ENCODE data around the gene KRTAP9-7.

The KRTAP9-7 gene

DNA sequence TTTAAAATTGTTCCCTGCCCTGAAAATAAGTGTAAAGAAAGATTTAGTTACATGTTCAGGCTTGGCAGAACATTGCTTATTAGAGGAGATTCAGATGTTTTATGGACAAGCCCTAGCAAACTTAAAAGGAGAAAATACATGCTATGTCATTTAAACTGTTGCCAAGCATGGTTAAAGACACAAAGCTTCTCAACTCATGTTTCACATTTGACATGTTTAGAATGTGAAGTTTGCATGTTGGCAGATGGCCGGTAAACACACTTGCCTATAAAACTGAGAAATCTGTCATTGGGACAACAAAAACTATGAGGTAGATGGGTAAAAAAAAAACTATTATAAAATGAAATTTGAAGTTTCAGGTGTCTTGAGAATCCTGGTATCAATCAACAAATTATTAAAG, 21.3 kb downstream of the KRTAP9-7 start:
- TF ChIP-seq TCF12 (IDR thresholded peaks at IDR 0.05; ENCODE audit: low read depth) (no peak), EGR1 (IDR thresholded peaks at IDR 0.05) (no peak), TAF1 (IDR thresholded peaks at IDR 0.05; ENCODE audit: low read depth) (no peak), TEAD4 (IDR thresholded peaks at IDR 0.05) (no peak), FOXM1 (IDR thresholded peaks at IDR 0.05; ENCODE audit: borderline replicate concordance, low read depth) (no peak), NFIC (IDR thresholded peaks at IDR 0.05) (no peak)
- TF ChIP-seq, protein P1, sequence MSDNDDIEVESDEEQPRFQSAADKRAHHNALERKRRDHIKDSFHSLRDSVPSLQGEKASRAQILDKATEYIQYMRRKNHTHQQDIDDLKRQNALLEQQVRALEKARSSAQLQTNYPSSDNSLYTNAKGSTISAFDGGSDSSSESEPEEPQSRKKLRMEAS (IDR thresholded peaks at IDR 0.05) = no peak

DNA sequence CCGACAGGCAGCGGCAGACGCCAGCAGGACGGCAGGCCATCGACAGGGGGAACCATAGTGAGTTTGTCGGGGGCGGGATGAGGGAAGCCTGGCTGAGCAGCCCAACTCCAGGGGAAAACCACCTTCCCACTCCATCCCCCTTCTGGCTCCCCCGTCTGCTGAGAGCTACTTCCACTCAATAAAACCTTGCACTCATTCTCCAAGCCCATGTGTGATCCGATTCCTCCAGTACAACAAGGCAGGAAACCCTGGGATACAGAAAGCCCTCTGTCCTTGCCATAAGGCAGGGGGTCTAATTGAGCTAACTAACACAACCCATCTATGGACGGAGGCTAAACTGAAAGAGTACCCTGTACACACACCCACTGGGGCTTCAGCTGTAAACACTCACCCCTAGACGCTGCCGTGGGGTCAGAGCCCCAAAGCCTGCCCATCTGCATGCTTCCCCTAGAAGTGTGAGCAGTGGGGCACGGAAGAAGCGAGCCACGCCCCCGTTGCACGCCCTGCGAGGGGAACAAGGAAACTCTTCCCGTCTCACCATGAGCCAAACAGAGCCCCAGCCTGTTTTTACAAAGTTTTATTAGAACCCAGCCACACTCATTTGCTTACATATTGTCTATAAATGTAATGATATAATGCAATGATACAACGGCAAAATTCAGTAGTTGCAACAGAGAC, 23.1 kb downstream of the KRTAP9-7 start:
- TF ChIP-seq ZBTB7A (IDR thresholded peaks at IDR 0.05; ENCODE audit: low read depth) = no peak
- no peak for TF ChIP-seq EP300 (IDR thresholded peaks at IDR 0.05; ENCODE audit: borderline replicate concordance)
- no peak for TF ChIP-seq TAF1 (IDR thresholded peaks at IDR 0.05; ENCODE audit: low read depth)
- TF ChIP-seq, protein P2, sequence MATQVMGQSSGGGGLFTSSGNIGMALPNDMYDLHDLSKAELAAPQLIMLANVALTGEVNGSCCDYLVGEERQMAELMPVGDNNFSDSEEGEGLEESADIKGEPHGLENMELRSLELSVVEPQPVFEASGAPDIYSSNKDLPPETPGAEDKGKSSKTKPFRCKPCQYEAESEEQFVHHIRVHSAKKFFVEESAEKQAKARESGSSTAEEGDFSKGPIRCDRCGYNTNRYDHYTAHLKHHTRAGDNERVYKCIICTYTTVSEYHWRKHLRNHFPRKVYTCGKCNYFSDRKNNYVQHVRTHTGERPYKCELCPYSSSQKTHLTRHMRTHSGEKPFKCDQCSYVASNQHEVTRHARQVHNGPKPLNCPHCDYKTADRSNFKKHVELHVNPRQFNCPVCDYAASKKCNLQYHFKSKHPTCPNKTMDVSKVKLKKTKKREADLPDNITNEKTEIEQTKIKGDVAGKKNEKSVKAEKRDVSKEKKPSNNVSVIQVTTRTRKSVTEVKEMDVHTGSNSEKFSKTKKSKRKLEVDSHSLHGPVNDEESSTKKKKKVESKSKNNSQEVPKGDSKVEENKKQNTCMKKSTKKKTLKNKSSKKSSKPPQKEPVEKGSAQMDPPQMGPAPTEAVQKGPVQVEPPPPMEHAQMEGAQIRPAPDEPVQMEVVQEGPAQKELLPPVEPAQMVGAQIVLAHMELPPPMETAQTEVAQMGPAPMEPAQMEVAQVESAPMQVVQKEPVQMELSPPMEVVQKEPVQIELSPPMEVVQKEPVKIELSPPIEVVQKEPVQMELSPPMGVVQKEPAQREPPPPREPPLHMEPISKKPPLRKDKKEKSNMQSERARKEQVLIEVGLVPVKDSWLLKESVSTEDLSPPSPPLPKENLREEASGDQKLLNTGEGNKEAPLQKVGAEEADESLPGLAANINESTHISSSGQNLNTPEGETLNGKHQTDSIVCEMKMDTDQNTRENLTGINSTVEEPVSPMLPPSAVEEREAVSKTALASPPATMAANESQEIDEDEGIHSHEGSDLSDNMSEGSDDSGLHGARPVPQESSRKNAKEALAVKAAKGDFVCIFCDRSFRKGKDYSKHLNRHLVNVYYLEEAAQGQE (IDR thresholded peaks at IDR 0.05; ENCODE audit: low read depth) = no peak
- no peak for TF ChIP-seq RAD21 (IDR thresholded peaks at IDR 0.05; ENCODE audit: low read depth)
- TF ChIP-seq CEBPB (IDR thresholded peaks at IDR 0.05) = no peak
- no peak for TF ChIP-seq EGR1 (IDR thresholded peaks at IDR 0.05)
- TF ChIP-seq CREB1 (IDR thresholded peaks at IDR 0.05; ENCODE audit: low read depth) = no peak
- TF ChIP-seq TCF12 (IDR thresholded peaks at IDR 0.05; ENCODE audit: low read depth) = no peak
- no peak for TF ChIP-seq NFIC (IDR thresholded peaks at IDR 0.05)
- no peak for TF ChIP-seq FOXM1 (IDR thresholded peaks at IDR 0.05; ENCODE audit: borderline replicate concordance, low read depth)
- TF ChIP-seq, protein P1 (IDR thresholded peaks at IDR 0.05) = no peak

DNA sequence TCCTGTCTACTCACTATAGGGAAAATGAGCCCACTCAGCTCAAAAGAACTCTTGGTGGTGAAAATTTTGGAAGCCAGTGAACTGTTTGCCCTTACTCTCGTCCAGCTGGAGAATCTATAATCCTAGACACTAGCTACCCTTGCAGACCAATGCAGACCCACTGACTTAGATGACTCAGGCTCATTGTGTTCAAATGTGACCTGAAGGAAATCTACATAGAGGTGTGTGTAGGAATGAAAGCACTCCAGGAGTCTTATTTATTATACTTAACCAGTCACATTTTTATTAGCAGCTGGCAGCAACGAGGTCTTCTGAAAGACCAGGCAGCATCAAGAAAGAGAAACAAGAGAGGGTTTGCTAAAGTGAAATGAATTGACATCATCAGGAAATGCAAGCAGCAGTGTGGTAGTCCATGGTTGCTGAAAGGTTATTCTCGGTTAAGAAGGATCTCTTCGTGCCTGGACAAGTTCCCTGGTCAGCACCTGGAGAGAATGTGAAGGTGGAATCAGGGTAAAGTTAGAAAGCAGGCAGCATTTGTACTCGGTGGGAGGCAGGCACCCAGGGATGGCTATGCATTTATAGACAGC, 25.8 kb downstream of the KRTAP9-7 start:
- TF ChIP-seq NFIC (IDR thresholded peaks at IDR 0.05) (no peak), RAD21 (IDR thresholded peaks at IDR 0.05; ENCODE audit: low read depth) (no peak), YY1 (IDR thresholded peaks at IDR 0.05; ENCODE audit: low read depth) (no peak), EGR1 (IDR thresholded peaks at IDR 0.05) (no peak)
- TF ChIP-seq, protein P2 (IDR thresholded peaks at IDR 0.05; ENCODE audit: low read depth) = no peak

DNA sequence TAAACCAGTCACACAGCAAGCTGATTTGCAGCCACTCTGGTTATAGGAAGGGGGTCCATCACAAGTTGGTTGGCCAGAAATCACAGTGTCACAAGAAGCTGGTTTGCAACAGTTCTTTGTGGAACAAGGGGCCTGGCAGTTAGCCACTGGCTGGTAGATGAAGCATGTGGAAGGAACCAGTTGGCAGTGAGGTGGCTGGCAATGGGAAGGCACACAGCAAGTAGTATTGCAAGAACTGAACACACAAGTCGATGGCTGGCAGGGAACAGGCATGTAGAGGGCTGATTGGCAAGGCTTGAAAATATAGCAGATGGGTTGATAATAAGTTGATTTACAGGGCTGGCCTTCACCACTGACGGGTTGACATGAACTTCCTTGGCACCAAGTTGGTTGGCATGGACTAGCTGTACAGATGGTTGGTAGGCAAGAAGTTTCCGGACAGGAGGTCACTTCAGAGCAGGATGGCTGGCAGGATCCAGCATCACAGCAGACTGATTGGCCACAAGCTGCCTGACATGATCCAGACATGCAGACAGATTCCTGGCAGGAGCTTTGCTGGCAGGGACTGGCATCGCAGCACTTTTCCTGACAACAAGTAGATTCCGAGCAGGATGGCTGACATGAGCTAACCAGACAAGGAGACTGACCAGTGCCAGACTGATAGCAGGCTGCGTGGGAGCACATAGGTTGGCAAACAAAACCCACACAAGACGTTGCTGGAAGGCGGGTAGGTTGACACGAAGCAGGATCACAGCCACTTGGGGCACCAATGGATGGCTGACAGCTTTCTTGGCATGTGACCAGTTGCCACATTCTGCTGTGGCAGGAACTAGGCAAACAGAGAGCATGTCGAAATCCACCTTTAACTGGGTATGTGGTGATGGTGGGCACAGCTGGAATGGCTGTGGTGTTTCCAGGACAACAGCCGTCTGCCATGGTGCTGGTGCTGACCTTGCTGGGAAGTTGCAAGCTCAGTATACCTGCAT, 26.7 kb downstream of the KRTAP9-7 start, which contains the start of gene KRTAP29-1:
TSS of gene KRTAP29-1 (minus strand) at position 936 of the 986 bp plus-strand sequence. CDS start at position 936, 0 bp downstream.
- no peak for TF ChIP-seq EGR1 (IDR thresholded peaks at IDR 0.05)
- no peak for TF ChIP-seq YY1 (IDR thresholded peaks at IDR 0.05; ENCODE audit: low read depth)
- no peak for TF ChIP-seq NFIC (IDR thresholded peaks at IDR 0.05)
- TF ChIP-seq, protein P1 (IDR thresholded peaks at IDR 0.05) = no peak
- no peak for TF ChIP-seq FOXM1 (IDR thresholded peaks at IDR 0.05; ENCODE audit: borderline replicate concordance, low read depth)
- TF ChIP-seq, protein P2 (IDR thresholded peaks at IDR 0.05; ENCODE audit: low read depth) = no peak
- TF ChIP-seq TEAD4 (IDR thresholded peaks at IDR 0.05) = no peak
- TF ChIP-seq EP300 (IDR thresholded peaks at IDR 0.05; ENCODE audit: borderline replicate concordance) = no peak
- TF ChIP-seq TAF1 (IDR thresholded peaks at IDR 0.05; ENCODE audit: low read depth) = no peak
- TF ChIP-seq RAD21 (IDR thresholded peaks at IDR 0.05; ENCODE audit: low read depth) = no peak
- TF ChIP-seq CEBPB (IDR thresholded peaks at IDR 0.05) = no peak
- no peak for TF ChIP-seq TCF12 (IDR thresholded peaks at IDR 0.05; ENCODE audit: low read depth)
- no peak for TF ChIP-seq CREB1 (IDR thresholded peaks at IDR 0.05; ENCODE audit: low read depth)
- no peak for TF ChIP-seq ZBTB7A (IDR thresholded peaks at IDR 0.05; ENCODE audit: low read depth)
- TF ChIP-seq, protein P3, sequence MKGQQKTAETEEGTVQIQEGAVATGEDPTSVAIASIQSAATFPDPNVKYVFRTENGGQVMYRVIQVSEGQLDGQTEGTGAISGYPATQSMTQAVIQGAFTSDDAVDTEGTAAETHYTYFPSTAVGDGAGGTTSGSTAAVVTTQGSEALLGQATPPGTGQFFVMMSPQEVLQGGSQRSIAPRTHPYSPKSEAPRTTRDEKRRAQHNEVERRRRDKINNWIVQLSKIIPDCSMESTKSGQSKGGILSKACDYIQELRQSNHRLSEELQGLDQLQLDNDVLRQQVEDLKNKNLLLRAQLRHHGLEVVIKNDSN (IDR thresholded peaks at IDR 0.05) = no peak

All from Ishikawa (cell line).